H9 (cell line): ENCODE results near the gene RIOX2. TPM values are rescaled to one million over a fixed set of nuclear protein-coding genes. Genes with fewer than 3 reads are reported as not detected.
A peak's percentile ranks its signal among the peaks of the same experiment; 100 is the strongest.

ENCODE experiments used
- DNase-seq: peaks from one replicate; pipeline ENCODE4 v3.0.0-alpha.2; 2017
- H2AFZ ChIP-seq: one replicate; pipeline ENCODE4 v1.6.1; 2013; ENCODE audit warnings: mild to moderate bottlenecking, low read length, control low read depth, moderate library complexity
- H2AK5ac ChIP-seq: 2 replicates; pipeline ENCODE4 v1.6.1; 2013; ENCODE audit warnings: low read length, control low read depth, mixed read lengths; ENCODE audit not compliant: insufficient read length
- H2BK120ac ChIP-seq: one replicate; pipeline ENCODE4 v1.6.1; 2013; ENCODE audit warnings: low read depth, mild to moderate bottlenecking, low read length, control low read depth, inconsistent platforms; ENCODE audit not compliant: poor library complexity, severe bottlenecking
- H2BK12ac ChIP-seq: 2 replicates; pipeline ENCODE4 v1.6.1; 2013; ENCODE audit warnings: low read length, control low read depth, mixed read lengths, low read depth; ENCODE audit not compliant: insufficient read length
- H2BK15ac ChIP-seq: 2 replicates; pipeline ENCODE4 v1.6.1; 2013; ENCODE audit warnings: low read depth, low read length, control low read depth
- H2BK20ac ChIP-seq: one replicate; pipeline ENCODE4 v1.6.1; 2013; ENCODE audit warnings: low read depth, mild to moderate bottlenecking, low read length, control low read depth, inconsistent platforms; ENCODE audit not compliant: poor library complexity, severe bottlenecking
- H2BK5ac ChIP-seq: 2 replicates; pipeline ENCODE4 v1.6.1; 2013; ENCODE audit warnings: low read length, control low read depth, mixed read lengths; ENCODE audit not compliant: insufficient read length
- H3K14ac ChIP-seq: 2 replicates; pipeline ENCODE4 v1.6.1; 2013; ENCODE audit warnings: low read length, control low read depth; ENCODE audit not compliant: insufficient read depth
- H3K18ac ChIP-seq: 2 replicates; pipeline ENCODE4 v1.6.1; 2013; ENCODE audit warnings: low read depth, mild to moderate bottlenecking, mixed read lengths, low read length, control low read depth; ENCODE audit not compliant: insufficient read length
- H3K23ac ChIP-seq: 2 replicates; pipeline ENCODE4 v1.6.1; 2013; ENCODE audit warnings: low read length, control low read depth, mixed read lengths, low read depth; ENCODE audit not compliant: insufficient read length
- H3K23me2 ChIP-seq: 2 replicates; pipeline ENCODE4 v1.6.1; 2013; ENCODE audit warnings: low read depth, mild to moderate bottlenecking, mixed read lengths, low read length, control low read depth; ENCODE audit not compliant: insufficient read length, poor library complexity, severe bottlenecking
- H3K27ac ChIP-seq: 2 replicates; pipeline ENCODE4 v1.5.1; 2013; ENCODE audit warnings: low read length, control low read depth, mixed read lengths, low read depth; ENCODE audit not compliant: insufficient read length
- H3K27me3 ChIP-seq: 2 replicates; pipeline ENCODE4 v1.6.1; 2013; ENCODE audit warnings: low read length, control low read depth, inconsistent platforms; ENCODE audit not compliant: insufficient read depth
- H3K4ac ChIP-seq: 2 replicates; pipeline ENCODE4 v1.6.1; 2013; ENCODE audit warnings: low read depth, mild to moderate bottlenecking, control low read depth, inconsistent platforms, low read length, moderate library complexity
- H3K4me1 ChIP-seq: 2 replicates; pipeline ENCODE4 v1.6.1; 2013; ENCODE audit warnings: low read length, control low read depth, inconsistent platforms; ENCODE audit not compliant: insufficient read depth
- H3K4me2 ChIP-seq: 2 replicates; pipeline ENCODE4 v1.6.1; 2013; ENCODE audit warnings: low read length, control low read depth, mixed read lengths; ENCODE audit not compliant: insufficient read length, insufficient read depth
- H3K56ac ChIP-seq: 2 replicates; pipeline ENCODE4 v1.6.1; 2013; ENCODE audit warnings: low read depth, mild to moderate bottlenecking, mixed read lengths, low read length, control low read depth; ENCODE audit not compliant: insufficient read length
- H3K79me1 ChIP-seq: 2 replicates; pipeline ENCODE4 v1.6.1; 2013; ENCODE audit warnings: low read depth, mild to moderate bottlenecking, moderate library complexity, low read length, control low read depth, inconsistent platforms; ENCODE audit not compliant: insufficient read depth, poor library complexity, severe bottlenecking
- H3K79me2 ChIP-seq: 2 replicates; pipeline ENCODE4 v1.6.1; 2013; ENCODE audit warnings: low read length, control low read depth, inconsistent platforms; ENCODE audit not compliant: insufficient read depth
- H3K9ac ChIP-seq: 2 replicates; pipeline ENCODE4 v1.6.1; 2013; ENCODE audit warnings: low read length, control low read depth, mixed read lengths; ENCODE audit not compliant: insufficient read length; ENCODE audit errors: extremely low read depth
- H3K9me3 ChIP-seq: one replicate; pipeline ENCODE4 v1.6.1; 2013; ENCODE audit warnings: low read depth, low read length, inconsistent platforms; ENCODE audit not compliant: control insufficient read depth
- H3T11ph ChIP-seq: one replicate; pipeline ENCODE4 v1.6.1; 2013; ENCODE audit warnings: mild to moderate bottlenecking, low read length, control low read depth, inconsistent platforms
- H4K20me1 ChIP-seq: one replicate; pipeline ENCODE4 v1.6.1; 2013; ENCODE audit not compliant: control insufficient read depth, insufficient read length, insufficient read depth
- H4K5ac ChIP-seq: 2 replicates; pipeline ENCODE4 v1.6.1; 2013; ENCODE audit warnings: low read depth, mild to moderate bottlenecking, mixed read lengths, low read length, control low read depth; ENCODE audit not compliant: insufficient read length
- H4K8ac ChIP-seq: replicated peaks from 2 replicates; pipeline ENCODE4 v1.6.1; 2013; ENCODE audit warnings: low read length, control low read depth, mixed read lengths, low read depth; ENCODE audit not compliant: insufficient read length
- H4K91ac ChIP-seq: 2 replicates; pipeline ENCODE4 v1.6.1; 2013; ENCODE audit warnings: low read depth, mild to moderate bottlenecking, moderate library complexity, mixed read lengths, low read length, control low read depth; ENCODE audit not compliant: insufficient read length
- H3K27ac Mint-ChIP-seq, 3 experiments: 2 replicates in 2 of 3; 3 replicates in 1 of 3; pipeline ENCODE4 v1.8.0; 2020 to 2021; ENCODE audit warnings: mixed read lengths in 3 of 3, mild to moderate bottlenecking in 1 of 3, moderate library complexity in 1 of 3
- H3K27me3 Mint-ChIP-seq: 2 replicates; pipeline ENCODE4 v1.8.0; 2021; ENCODE audit warnings: low read depth, mild to moderate bottlenecking, moderate library complexity, mixed read lengths
- H3K36me3 Mint-ChIP-seq, 3 experiments: 2 replicates in 2 of 3; 3 replicates in 1 of 3; pipeline ENCODE4 v1.8.0; 2020 to 2021; ENCODE audit warnings: low read depth in 3 of 3, mixed read lengths in 3 of 3; ENCODE audit not compliant: insufficient read depth in 1 of 3
- H3K4me1 Mint-ChIP-seq, 2 experiments: 2 replicates each; pipeline ENCODE4 v1.8.0; 2020; ENCODE audit warnings: mixed read lengths in 2 of 2
- H3K4me3 Mint-ChIP-seq, 2 experiments: 2 replicates in 1 of 2; 3 replicates in 1 of 2; pipeline ENCODE4 v1.8.0; 2020 to 2021; ENCODE audit warnings: mild to moderate bottlenecking in 2 of 2, mixed read lengths in 2 of 2, moderate library complexity in 1 of 2
- H3K9me3 Mint-ChIP-seq, 2 experiments: 2 replicates in 1 of 2; 3 replicates in 1 of 2; pipeline ENCODE4 v1.8.0; 2020; ENCODE audit warnings: mild to moderate bottlenecking in 2 of 2, mixed read lengths in 2 of 2, moderate library complexity in 1 of 2
- CTCF ChIP-seq: fragments of 200-600 bp; sonication (generic); conservative IDR thresholded peaks from 3 replicates; pipeline ENCODE4 v1.8.0; 2021; ENCODE audit warnings: antibody characterized with exemption, mild to moderate bottlenecking
- total RNA-seq: library from RNA; stranded (reverse); gene quantifications from 2 replicates; pipeline ENCODE4 v1.2.1, GENCODE V29; 2021

The RIOX2 gene
- total RNA-seq, 1 experiment from 2014 or later, result 15.5 TPM

GRCh38 chr3:97899331-97899730, 72.9 kb downstream of the RIOX2 start:
- no peak overlapping the region for H3K14ac ChIP-seq
- peaks cover 3% of the 10 kb centered on the region; the same call in 1 of the 2 replicates for H3K4me1 ChIP-seq
- H3K23me2 ChIP-seq, result no peaks in the 10 kb centered on the region
- no peaks in the 10 kb centered on the region for H3K9me3 ChIP-seq
- no peak overlapping the region for H2AK5ac ChIP-seq
- Mint-ChIP-seq H3K27ac (peak overlapping the region in 1 of 3 experiments; percentile 2; a peak in 1 of 7 replicates), H3K27me3 (no peaks in the 10 kb centered on the region), H3K9me3 (no peaks in the 10 kb centered on the region), H3K36me3 (peaks cover 0 to 4% (median 0%) of the 10 kb centered on the region in 3 experiments; a peak in 2 of 7 replicates), H3K4me1 (peaks cover 25 to 28% of the 10 kb centered on the region in 2 experiments), H3K4me3 (no peak overlapping the region)
- H2BK5ac ChIP-seq, result no peak overlapping the region
- H2BK15ac ChIP-seq, result no peak overlapping the region
- TF ChIP-seq CTCF, result no peak
- H3K4ac ChIP-seq, result no peak overlapping the region
- DNase-seq, result no peak
- H2BK120ac ChIP-seq, result no peak overlapping the region
- H4K91ac ChIP-seq, result no peak overlapping the region
- no peak overlapping the region for H3K27ac ChIP-seq
- H3K79me1 ChIP-seq, result no peaks in the 10 kb centered on the region
- H3K9ac ChIP-seq, result no peak overlapping the region
- no peaks in the 10 kb centered on the region for H3K79me2 ChIP-seq
- H3K56ac ChIP-seq, result no peak overlapping the region
- H3K23ac ChIP-seq, result no peak overlapping the region
- H3T11ph ChIP-seq, result no peak overlapping the region
- H2BK12ac ChIP-seq, result no peak overlapping the region
- H3K27me3 ChIP-seq, result no peaks in the 10 kb centered on the region
- no peak overlapping the region for H4K5ac ChIP-seq
- H2BK20ac ChIP-seq, result no peak overlapping the region
- no peaks in the 10 kb centered on the region for H4K20me1 ChIP-seq
- H3K18ac ChIP-seq, result no peak overlapping the region
- H4K8ac ChIP-seq, result no peak overlapping the region
- H2AFZ ChIP-seq, result no peak overlapping the region
- no peak overlapping the region for H3K4me2 ChIP-seq
